Stimulated activated CD4-positive, alpha-beta T cell treated with anti-CD3 and anti-CD28 coated beads, Interleukin-15, amount 100 ng/mL, for 24 hours (primary cell): ENCODE data around the gene CPD.
A peak's percentile ranks its signal among the peaks of the same experiment; 100 is the strongest.
"Not testable (repeated sequence)": the region's sequence is repeated elsewhere in the genome, so short reads cannot be mapped to it uniquely, and the experiment has no call there.

Source experiments
- DNase-seq: peaks from one replicate; pipeline ENCODE4 v3.0.0-alpha.2; 2020

CPD gene

DNA sequence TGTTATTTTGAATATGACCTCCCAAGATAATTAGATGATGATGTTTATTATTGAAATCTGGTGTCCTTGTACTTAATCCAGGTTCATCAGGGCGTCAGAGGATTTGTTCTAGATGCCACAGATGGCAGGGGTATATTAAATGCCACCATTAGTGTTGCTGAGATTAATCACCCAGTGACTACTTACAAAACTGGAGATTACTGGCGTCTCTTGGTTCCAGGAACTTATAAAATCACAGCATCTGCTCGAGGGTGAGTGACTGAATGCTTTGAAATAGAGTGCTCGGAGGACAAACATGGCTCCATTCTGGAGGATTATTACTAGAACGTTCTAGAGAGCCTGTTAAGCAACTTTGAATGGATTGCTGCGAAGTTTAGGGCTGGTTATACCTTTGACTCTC lies 65.0 kb downstream of the CPD start:
- DNase-seq = no peak

DNA sequence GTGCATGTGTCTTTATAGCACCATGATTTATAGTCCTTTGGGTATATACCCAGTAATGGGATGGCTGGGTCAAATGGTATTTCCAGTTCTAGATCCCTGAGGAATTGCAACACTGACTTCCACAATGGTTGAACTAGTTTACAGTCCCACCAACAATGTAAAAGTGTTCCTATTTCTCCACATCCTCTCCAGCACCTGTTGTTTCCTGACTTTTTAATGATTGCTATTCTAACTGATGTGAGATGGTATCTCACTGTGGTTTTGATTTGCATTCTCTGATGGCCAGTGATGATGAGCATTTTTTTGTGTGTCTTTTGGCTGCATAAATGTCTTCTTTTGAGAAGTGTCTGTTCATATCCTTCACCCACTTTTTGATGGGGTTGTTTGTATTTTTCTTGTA lies 67.9 kb downstream of the CPD start:
- DNase-seq = not testable (repeated sequence)

DNA sequence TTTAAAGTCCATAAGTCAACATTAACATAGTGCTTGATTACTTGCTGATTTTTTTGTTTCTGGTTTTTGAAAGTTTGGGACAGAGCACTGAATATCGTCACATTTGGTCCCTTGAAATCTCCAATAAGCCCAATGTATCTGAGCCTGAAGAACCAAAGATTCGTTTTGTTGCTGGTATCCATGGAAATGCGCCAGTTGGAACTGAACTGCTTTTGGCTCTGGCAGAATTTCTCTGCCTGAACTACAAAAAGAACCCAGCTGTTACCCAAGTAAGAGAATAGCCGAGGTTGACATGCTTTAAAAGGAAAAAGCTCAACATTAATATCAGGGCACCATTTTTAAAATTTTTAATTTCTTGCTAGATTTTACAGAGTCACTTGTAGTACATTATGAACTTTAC lies 70.8 kb downstream of the CPD start:
- DNase-seq = no peak

DNA sequence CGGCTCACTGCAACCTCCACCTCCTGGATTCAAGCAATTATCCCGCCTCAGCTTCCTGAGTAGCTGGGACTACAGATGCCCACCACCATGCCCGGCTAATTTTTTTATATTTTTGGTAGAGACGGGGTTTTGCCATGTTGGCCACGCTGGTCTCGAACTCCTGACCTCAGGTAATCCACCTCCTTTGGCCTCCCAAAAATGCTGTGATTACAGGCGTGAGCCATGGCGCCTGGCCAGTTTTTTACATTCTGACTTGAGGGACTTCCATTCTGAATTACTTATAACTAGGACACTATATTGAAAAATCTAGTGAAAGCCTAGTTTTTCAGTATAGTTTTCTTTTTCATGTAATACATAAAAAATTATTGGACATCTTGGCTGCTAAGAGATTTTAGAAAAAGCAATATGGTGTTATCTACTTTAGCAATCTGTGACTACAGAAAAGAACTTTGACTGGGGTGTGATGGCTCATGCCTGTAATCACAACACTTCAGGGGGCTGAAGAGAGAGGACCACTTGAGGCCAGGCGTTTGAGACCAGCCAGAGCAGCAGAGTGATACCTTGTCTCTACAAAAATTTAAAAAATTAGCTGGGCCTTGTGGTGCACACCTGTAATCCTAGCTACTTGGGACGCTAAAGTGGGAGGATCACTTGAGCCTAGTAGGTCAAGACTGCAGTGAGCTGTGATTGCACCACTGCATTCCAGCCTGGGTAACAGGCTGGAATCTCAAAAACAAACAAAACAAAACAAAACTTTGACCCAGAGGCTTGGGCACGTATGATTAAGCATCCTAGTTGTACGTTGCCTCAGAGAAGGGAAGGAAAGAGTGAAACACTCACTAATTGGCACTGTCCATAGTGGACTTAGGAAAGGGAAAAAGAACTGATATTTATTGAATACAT lies 71.6 kb downstream of the CPD start:
- DNase-seq = no peak

DNA sequence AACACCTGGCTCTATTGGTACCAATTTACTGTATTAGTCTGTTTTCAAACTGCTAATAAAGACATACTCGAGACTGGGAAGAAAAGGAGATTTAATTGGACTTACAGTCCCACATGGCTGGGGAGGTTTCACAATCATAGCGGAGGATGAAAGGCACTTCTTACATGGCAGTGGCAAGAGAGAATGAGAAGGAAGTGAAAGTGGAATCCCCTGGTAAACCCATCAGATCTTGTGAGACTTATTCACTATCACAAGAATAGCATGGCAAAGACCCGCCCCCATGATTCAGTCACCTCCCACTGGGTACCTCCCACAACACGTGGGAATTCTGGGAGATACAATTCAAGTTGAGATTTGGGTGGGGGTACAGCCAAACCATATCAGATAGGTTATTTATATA lies 75.9 kb downstream of the CPD start:
- no peak for DNase-seq

DNA sequence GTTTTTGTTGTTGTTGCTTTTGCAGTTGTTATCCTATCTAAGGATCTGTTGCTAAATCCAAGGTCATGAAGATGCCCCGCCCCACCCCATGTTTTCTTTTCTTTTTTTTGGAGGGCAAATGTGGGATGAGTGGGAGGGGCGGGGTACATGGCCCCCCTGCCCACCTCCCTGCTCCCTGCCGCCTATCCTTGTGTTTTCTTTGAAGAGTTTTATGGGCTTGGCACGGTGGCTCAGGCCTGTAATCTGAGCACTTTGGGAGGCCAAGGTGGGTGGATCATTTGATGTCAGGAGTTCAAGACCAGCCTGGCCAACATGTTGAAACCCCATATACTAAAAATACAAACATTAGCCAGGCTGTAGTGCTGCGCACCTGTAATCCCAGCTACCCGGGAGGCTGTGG lies 79.6 kb downstream of the CPD start:
- no peak for DNase-seq

DNA sequence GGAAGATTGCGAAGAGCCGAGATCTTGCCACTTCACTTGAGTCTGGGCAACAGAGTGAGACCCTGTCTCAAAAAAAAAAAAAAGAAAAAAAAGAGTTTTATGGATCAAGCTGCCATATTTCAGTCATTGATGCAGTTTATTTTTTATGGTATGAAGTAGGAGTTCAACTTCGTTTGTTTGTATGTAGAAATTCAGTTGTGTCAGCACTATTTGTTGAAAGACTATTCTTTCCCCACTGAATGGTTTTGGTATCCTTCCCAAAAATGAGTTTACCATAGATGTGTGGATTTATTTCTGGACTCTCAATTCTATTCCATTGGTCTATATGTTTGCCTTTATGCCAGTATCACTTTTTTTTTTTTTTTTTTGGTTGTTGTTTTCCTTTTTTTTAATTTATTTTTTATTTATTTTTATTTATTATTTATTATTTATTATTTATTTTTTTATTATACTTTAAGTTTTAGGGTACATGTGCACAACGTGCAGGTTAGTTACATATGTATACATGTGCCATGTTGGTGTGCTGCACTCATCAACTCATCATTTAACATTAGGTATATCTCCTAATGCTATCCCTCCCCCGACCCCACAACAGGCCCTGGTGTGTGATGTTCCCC lies 80.2 kb downstream of the CPD start:
- DNase-seq = not testable (repeated sequence)

DNA sequence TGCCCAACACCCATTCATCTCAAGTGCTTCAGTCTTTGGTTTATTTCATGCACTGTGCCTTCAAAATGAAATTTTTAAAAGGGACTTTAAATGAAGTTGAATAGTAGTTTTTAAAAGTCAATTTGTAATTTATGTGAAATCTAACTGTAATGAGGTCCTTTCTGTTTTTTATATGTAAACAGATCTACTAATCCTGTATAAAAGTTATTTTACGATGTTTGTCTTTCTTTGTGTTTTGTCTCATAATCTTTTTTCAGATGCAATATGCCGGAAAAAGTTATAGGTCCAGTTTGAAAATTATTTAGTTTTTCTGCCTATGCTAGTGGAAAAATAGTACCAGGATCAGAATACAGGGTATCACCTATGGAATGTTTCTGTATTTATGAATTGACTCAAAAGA lies 89.7 kb downstream of the CPD start:
- DNase-seq = no peak

DNA sequence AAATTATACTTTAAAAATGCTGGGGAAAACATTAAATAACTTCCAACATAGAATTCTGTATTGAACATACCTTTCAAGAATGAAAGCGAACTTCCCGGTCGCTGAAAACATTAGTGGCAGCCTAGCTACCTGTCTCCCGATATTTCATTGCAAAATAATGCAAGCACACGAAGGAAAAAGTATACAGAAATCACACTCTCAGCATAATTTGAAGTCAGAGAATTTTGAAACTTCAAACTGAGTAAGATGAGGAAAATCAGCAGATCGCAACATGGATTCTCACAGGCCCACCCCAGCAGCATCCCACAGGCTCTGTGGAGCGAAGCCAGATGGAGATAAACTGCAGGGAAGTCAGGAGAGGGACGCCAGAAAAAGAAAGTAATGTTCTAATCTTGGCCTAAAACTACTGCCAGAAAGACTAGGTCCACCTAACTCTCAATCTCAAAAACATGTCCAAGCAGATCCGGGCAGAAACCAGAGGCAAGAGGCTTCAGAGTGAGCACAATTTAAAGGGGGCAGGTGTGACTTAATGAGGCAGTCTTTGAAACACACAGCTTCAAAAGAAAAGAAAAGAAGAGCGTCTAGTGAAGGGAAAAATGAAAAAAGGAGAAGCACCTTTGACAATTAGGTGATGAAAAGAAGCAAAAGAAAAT lies 93.6 kb downstream of the CPD start:
- DNase-seq = no peak

DNA sequence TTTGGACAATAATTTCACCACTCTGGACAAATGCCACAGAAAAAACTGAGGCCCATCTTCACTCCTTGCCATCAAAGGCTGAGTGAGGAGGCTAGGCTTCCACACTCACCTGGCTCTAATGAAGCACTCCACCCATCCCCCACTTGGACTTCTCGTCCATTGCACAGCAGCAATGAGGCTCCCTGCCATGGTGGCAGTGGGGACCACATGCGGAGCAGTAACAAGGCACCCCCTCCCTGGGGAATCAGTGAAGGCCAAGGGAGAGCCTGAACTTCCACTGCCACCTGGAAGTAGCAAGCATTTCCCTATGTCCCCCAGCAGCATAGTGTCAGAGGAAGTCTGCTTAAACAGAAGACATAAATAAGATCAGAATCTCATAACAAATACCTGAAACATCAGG lies 96.5 kb downstream of the CPD start:
- DNase-seq = no peak

DNA sequence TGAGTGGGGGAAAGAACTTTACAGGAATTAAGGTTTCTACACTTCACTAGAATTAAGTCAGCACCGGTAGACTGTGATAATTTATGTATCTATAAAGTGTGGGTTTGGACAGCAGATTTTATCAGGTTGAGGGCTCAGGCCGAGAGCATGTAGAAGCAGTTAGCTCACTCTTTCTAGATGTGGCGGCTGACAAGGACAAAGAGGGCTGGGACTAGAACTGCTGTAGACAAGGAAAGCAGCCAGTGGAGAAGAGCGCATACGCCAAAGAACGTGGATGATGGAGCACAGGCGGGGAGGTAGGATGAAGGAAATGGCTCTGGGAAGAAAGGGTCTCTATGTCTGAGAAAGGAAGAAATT lies 98.0 kb downstream of the CPD start:
- DNase-seq = peak; percentile 21

DNA sequence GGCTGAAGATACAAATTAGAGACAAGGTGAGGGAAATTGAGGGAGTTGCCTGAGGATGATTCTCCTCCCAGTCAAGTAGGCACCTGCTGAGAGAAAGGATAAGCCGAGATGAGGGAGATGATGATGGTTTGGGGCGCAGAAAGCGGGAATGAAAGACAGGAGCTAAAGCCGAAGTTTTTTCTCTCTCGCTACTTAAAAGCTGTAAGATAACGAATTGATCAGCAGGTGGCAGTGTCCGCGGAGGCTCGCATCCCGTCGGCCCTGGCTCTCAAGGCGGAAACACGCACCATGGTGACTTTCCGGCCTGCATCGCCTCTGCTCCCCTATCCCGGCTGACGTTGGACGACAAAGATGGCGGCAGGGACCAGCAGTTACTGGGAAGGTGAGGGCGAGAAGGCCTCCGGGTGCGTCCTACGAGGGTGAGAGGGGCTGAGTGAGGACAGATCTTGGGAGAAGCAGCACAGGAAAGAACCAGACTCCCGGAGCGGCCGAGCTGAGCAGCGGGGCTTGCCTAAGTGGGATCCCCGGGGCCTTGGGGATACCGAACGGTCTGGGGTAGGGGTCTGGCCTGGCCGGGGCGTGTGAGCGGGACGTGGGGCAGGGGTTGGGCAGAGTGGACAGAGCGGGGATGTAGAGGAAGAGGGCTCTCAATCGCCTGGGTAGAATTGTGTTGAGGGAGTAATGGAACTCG lies 98.5 kb downstream of the CPD start, which contains the start of gene GOSR1:
TSS of gene GOSR1 (plus strand) at position 326 of the 691 bp plus-strand sequence. CDS start at position 352, 26 bp downstream.
- peak; percentile 95 for DNase-seq

DNA sequence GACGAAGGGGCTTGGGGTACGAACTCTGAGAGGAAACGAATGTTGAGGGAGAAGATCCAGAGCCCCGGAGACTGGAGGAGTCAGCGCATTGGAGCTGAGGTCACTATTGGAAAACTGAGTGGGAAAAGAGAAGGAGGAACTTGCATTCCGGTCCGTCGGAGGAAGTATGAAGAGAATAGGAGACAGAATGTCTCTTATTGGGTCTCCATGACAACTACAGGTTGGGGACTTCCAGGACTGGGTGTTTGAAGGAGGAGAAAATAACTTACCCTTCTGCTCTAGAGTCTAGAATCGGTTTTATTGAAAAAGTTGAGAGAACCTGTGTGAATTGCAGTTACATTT lies 99.0 kb downstream of the CPD start:
- DNase-seq = no peak

DNA sequence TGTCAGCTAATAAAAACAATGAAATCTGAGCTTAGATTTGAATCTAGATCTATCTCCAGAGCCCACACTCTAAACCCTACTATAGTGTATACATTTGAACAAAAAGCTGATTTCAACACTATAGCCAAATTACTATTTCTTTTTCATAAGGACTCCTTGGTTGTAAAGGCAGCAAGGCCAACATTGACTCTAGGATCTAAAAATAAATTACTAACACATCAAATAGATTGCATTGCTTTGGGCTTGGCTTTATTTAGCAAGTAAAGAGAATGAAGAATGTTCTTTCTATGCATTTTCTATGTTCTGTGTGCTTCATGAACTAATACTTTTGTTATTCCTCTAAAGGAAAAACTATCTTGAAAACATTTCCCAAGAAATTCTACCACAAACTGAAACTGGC lies 103.8 kb downstream of the CPD start:
- no peak for DNase-seq

DNA sequence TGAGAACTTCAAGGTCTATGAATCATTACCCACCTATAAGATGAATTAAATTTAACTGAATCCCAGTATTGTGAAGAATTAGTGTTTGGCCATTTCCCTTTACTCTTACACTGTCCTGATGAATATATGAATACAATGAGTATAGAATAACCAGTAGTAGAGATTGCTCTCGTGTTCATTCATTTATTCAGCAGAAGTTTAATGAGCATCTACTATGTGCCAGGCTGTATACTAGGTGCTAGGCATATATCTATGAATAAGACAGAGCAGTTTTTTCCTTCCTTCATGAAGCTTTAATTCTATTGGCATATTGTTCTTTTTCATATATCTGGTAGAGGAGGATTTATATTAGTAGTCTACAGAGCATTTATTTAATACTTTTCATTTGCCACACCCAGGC lies 104.4 kb downstream of the CPD start:
- DNase-seq = no peak

DNA sequence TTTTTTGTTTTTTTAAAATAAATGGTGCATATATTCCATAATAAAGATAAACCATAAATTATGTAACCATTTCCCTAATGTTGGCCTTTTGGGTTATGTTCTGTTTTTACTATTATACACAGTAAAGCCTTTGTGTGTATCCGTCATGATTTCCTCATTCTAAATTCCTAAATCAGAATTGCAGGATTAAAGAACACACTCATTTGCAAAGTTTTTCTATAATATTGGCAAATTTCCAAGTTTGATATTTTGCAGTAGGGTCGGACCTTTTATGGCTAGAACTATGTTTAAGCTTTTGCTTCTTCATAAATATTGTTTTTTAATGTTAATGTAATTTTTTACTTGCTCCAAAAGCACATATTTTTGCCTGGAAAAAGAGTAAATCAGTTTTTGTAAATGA lies 115.1 kb downstream of the CPD start:
- no peak for DNase-seq

DNA sequence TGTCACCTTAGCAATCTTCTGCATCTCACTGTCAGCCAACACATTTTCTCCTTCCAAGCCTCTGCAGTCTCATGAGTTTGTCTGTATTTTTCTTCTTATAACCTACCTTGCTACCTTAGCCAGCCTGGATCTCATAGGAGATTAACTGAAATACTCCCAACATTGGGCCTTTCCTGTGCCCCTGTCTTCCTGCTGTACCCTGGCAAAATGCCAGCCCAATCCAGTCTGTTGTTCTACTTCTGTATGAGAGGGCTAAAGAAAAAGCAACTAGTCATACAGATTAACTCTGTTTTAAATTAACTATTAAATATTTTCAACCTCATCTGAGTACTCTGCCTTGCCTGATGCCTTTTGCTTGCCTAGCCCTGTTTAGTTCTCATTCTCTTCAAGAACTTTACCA lies 116.9 kb downstream of the CPD start:
- DNase-seq = no peak

DNA sequence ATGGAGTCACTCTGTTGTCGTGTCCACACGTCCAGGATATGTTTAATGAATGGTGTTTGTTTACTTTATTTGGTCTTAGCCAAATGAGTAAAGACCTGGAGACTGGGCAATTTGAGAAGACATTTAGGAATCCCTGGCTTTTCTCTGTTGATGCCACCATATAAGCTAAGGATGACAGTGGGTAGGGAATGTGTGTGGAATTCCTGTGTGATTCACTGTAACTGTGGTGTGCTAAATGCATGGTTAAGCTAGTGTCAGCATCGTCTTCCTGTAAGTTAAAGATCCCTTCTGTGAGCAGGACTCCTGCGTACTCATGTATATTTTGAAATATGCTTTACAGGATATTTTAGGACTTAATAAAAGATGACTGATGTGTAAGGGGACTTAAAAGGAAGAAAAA lies 124.8 kb downstream of the CPD start:
- no peak for DNase-seq

DNA sequence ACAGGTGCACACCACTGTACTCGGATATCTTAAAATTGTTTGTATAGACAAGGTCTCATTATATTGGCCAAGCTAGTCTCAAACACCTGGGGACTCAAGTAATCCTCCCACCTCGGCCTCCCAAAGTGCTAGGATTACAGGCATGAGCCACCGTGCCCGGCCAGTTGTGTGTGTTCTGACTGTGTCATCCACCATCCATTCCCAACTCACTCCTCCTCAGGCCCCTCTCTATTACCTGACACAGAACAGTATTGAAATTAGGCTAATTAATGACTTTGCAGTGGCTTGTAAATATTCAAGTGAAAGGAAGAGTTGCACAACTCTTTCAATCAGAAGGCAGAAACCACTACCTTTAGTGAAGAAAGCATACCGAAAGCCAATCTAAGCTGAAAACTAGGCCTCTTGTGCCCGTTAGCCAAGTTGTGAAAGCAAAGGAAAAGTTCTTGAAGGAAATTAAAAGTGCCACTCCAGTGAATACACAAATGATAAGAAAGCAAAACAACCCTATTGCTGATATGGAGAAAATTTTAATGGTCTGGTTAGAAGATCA lies 127.2 kb downstream of the CPD start:
- DNase-seq = no peak

DNA sequence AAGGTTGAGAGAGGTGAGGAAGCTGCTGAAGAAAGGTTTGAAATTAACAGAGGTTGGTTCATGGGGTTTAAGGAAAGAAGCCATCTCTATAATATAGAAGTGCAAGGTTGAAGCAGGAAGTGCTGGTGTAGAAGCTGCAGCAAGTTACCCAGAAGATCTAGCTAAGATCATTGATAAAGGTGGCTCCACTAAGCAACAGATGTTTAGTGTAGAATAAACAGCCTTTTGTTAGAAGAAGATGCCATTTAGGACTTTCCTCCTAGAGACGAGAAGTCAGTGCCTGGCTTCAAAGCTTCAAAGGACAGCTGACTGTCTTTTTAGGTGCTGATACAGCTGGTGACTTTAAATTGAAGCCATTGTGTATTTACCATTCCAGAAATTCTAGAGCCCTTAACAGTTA lies 127.8 kb downstream of the CPD start:
- no peak for DNase-seq

DNA sequence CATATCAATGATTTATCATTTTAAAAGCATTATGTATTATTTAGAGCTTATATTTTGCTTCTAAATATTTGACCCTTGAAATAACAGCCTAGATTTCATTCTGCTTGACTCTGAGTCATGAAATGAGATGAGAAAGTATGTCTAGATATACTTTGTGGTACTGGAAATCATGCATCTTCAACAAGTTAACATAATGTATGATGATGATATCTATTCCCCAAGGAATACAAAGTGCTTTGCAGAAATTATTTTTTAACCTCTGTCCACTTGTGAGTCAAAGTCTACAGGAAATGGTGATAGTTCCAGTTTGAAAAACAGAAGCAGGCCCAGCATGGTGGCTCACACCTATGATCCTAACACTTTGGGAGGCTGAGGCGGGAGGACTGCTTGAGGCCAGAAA lies 134.6 kb downstream of the CPD start:
- DNase-seq = no peak

DNA sequence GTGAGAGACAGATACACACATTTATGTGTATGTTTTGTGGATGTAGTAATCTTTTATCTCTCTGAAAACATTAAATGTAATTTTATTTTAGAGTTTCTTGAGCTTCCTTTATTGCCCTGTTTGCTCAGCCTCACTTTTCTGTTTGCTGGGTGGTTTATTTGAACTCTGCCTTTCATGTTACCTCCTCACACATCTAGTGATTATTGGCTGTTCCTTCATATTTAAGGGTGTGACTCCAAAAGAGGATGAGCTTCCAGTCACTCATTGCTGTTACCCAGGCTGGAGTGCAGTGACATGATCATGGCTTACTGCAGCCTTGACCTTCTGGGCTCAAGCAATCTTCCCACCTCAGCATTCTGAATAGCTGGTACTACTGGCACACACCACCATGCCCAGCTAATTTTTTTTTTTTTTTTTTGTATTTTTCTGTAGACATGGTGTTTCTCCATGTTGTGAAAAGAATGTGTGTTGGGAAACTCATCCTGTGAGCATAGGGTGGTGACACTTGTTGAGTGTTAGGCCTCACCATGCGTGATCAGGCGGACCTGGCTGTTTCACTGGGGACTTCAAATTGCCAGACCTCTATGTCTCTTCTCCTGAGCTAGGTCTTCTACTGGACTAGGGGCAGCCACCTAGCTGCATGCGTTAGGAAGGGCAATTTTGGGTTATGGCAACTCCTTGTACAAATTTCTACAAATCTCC lies 136.3 kb downstream of the CPD start:
- DNase-seq = no peak

DNA sequence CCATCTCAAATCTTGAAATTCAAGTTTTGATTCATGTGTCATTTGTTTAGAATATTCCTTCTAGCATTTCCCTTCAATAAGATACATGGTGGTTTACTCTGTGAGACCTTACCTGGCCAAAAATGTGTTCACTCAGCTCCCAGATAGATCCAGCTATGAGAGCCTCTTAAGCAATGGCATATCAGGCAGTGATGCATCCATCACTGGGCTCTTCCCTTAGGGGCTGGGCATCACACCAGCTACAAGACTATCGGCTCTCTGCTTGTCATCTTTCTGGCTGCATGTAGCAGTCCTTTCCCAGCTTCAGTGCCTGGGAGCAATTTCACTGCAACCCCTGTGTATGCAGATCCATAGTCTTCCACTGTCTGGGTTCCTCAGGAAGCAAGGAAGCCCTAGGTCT lies 139.1 kb downstream of the CPD start:
- no peak for DNase-seq
